Astrocyte of the spinal cord (primary cell): Measurements from ENCODE around the gene SMOC2.

Source experiments
- DNase-seq: peaks from one replicate; pipeline ENCODE4 v3.0.0; 2011; ENCODE audit warnings: low read depth, low spot score
- H3K4me3 ChIP-seq: 2 replicates; pipeline ENCODE4 v1.5.1; 2011; ENCODE audit warnings: low read depth, mild to moderate bottlenecking, low read length, moderate library complexity
- CTCF ChIP-seq: IDR thresholded peaks from 2 replicates; pipeline ENCODE4 v1.5.1; 2012; ENCODE audit warnings: low read depth, mild to moderate bottlenecking, low read length, inconsistent platforms
- in situ Hi-C: cut with HindIII; loops from 2 replicates; pipeline ENCODE4 v1.10.0; 2017; ENCODE audit warnings: low sequenced_read_pairs

The SMOC2 gene

GRCh38 chr6:168581706-168582105 is 140.7 kb downstream of the SMOC2 start:
- in situ Hi-C loops, result no loop called here
- no peak overlapping the region for H3K4me3 ChIP-seq
- DNase-seq, result no peak
- no peak for TF ChIP-seq CTCF

GRCh38 chr6:168582571-168582981 is 141.6 kb downstream of the SMOC2 start:
- TF ChIP-seq CTCF, result no peak
- no peak for DNase-seq
- no peak overlapping the region for H3K4me3 ChIP-seq
- in situ Hi-C loops, result no loop called here

- no peak for DNase-seq
- in situ Hi-C loops, result no loop called here
- H3K4me3 ChIP-seq, result no peak overlapping the region
- no peak for TF ChIP-seq CTCF
These were observed 142.1 kb downstream of the SMOC2 start for GRCh38 chr6:168583126-168583525.

GRCh38 chr6:168583821-168584220 is 142.8 kb downstream of the SMOC2 start:
- no peak overlapping the region for H3K4me3 ChIP-seq
- no peak for DNase-seq
- in situ Hi-C loops, result no loop called here
- no peak for TF ChIP-seq CTCF

GRCh38 chr6:168584249-168584648 is 143.3 kb downstream of the SMOC2 start:
- in situ Hi-C loops, result no loop called here
- DNase-seq, result no peak
- no peak overlapping the region for H3K4me3 ChIP-seq
- no peak for TF ChIP-seq CTCF

- in situ Hi-C loops, result no loop called here
- H3K4me3 ChIP-seq, result no peak overlapping the region
- TF ChIP-seq CTCF, result no peak
- no peak for DNase-seq
These were observed 143.7 kb downstream of the SMOC2 start for GRCh38 chr6:168584671-168585070.

GRCh38 chr6:168585441-168585840 is 144.5 kb downstream of the SMOC2 start:
- no peak for DNase-seq
- in situ Hi-C loops, result no loop called here
- no peak for TF ChIP-seq CTCF
- no peak overlapping the region for H3K4me3 ChIP-seq
